Heart left ventricle (tissue), 16 donors: ENCODE data around the gene STK11IP. TPM values are rescaled to one million over a fixed set of nuclear protein-coding genes. Genes with fewer than 3 reads are reported as not detected.

Experiments used
- ATAC-seq, 4 donors: fragments of 200-7000 bp; cut with Tn5 transposase; one replicate each; pipeline ENCODE4 v1.9.1; 2020 to 2022; ENCODE audit warnings: moderate library complexity in 4 of 4, mild to moderate bottlenecking in 3 of 4, moderate number of reproducible peaks in 1 of 4
- DNase-seq, 5 donors: peaks; one replicate each; pipeline ENCODE4 v3.0.0-alpha.2; 2020
- H3K27ac ChIP-seq, 12 donors: fragments of 200-600 bp; sonication (generic) in 4 of 12; one replicate each; pipeline versions ENCODE4 v1.5.0 to v1.8.0; 2016 to 2022; ENCODE audit warnings: mild to moderate bottlenecking in 2 of 12
- H3K27me3 ChIP-seq, 9 donors: fragments of 200-600 bp; sonication (generic) in 2 of 9; one replicate each; pipeline versions ENCODE4 v1.5.1 to v1.8.0; 2016 to 2022; ENCODE audit warnings: mild to moderate bottlenecking in 3 of 9
- H3K36me3 ChIP-seq, 9 donors: fragments of 200-600 bp; sonication (generic) in 2 of 9; one replicate each; pipeline versions ENCODE4 v1.5.0 to v1.8.0; 2018 to 2022; ENCODE audit warnings: mild to moderate bottlenecking in 2 of 9
- H3K4me1 ChIP-seq, 12 donors: fragments of 200-600 bp; sonication (generic) in 4 of 12; one replicate each; pipeline versions ENCODE4 v1.5.0 to v1.8.0; 2016 to 2022; ENCODE audit warnings: mild to moderate bottlenecking in 3 of 12
- H3K4me3 ChIP-seq, 12 donors: fragments of 200-600 bp; sonication (generic) in 4 of 12; one replicate each; pipeline versions ENCODE4 v1.5.0 to v1.8.0; 2017 to 2022; ENCODE audit warnings: mild to moderate bottlenecking in 9 of 12, moderate library complexity in 4 of 12
- H3K9me3 ChIP-seq, 12 donors: fragments of 200-600 bp; sonication (generic) in 4 of 12; one replicate each; pipeline versions ENCODE4 v1.5.0 to v1.8.0; 2016 to 2022; ENCODE audit warnings: mild to moderate bottlenecking in 1 of 12
- CTCF ChIP-seq, 12 donors: fragments of 200-600 bp; sonication (generic) in 4 of 12; IDR thresholded peaks; one replicate each; pipeline versions ENCODE4 v1.5.0 to v1.8.0; 2018 to 2022; ENCODE audit warnings: antibody characterized with exemption in 12 of 12, mild to moderate bottlenecking in 5 of 12
- POLR2A ChIP-seq, 2 donors: fragments of 450-650 bp; IDR thresholded peaks; one replicate each; pipeline ENCODE4 v1.6.1; 2017; ENCODE audit warnings: antibody characterized with exemption in 2 of 2, mild to moderate bottlenecking in 2 of 2, moderate library complexity in 2 of 2
- WGBS, 4 donors: extraction: QIAGEN DNeasy Blood & Tissue Kit in 2 of 4; methylation state at CpG; one replicate each; pipeline versions ENCODE4 v1.1.5 to v1.1.7; 2013 to 2018; 5-methylcytosine and 5-hydroxymethylcytosine counted together
- intact Hi-C, 10 donors: fragments of 100-400 bp; cut with DNase I; formaldehyde crosslinking; loops; one replicate each; pipeline versions ENCODE4 v1.11.1 to v1.14.2; 2022
- polyA plus RNA-seq, 2 donors: library from polyadenylated mRNA; stranded (reverse); fragments of 200-250 nt; gene quantifications; one replicate each; pipeline ENCODE4 v1.2.3, GENCODE V29; 2013
- total RNA-seq, 9 donors: library from RNA; depleted of rRNA in 2 of 9; stranded (reverse); fragments of >200 nt in 2 of 9; fragmentation: NEBNext Ultra II Directional in 3 of 9; extraction: Animal tissue kit (Norgen Biotek cat#: 25700) in 3 of 9; gene quantifications; one replicate each; pipeline versions ENCODE4 v1.1.0 to v1.2.4, GENCODE V29; 2016 to 2023
- donor health status: ischemic (EF 13 %, LVEDD 7.1; RV severe dilation, severe dysfunction).
- donor health status: healthy with polysubstance abuse.
- donor health status: DM: no; HTN: yes; CAD: no.
- donor health status: DM: no; HTN: no; CAD: no.
- donor health status: ischemic (EF 25% LVEDD 6.9; RV normal size, moderate dysfunction).
- donor health status: ischemic (EF 25% LVEDD 5.7; RV mildly dilated, moderate dysfunction).
- donor health status: healthy.
- donor health status: DM: yes; HTN: yes; CAD: no.
- donor health status: ischemic (EF 35%, LVEDD 5.7; RV mildly dilated, moderate dysfunction).
- donor health status: nonischemic (EF 11% LVEDD 7.7; RV severe dilation, severe dysfunction).
- donor health status: DM: yes; HTN: yes; CAD: no.
- donor health status: PGD.
- donor health status: ischemic (EF 29% LVEDD 5.4; RV normal size, mild dysfunction).
- donor health status: nonischemic (EF 23%, LVEDD 6.1; RV moderate dilation, normal function).

The STK11IP gene
- total and polyA plus RNA-seq, 11 donors, result 7.3 to 24.1 (median 14.9) TPM

DNA sequence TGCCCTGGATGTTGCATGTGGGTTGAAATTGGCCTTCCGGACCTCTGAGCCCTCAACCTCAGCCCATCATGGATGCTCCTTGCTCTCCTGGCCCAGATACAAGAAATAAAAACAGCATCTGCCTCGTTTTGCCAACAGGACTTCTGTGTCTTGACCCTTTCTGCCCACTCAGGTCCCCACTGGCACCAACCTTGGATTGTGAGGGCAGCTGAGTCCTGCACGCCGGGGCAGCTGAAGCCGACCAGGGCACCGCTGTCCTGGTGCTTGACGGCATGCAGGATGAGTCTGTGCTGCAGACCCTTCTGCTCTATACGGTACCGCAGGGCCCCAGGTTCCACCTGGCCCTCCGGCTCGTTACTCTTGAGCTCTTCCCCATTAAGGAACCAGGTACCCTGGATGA lies 31.0 kb upstream of the STK11IP start:
- intact Hi-C loops, result loop anchor here in 2 of 10 donors (5.0 to 10.0 kb wide), 2 partner anchors 68 to 71 kb away; no protein-coding TSS in a partner anchor
- peak in 1 of 5 donors; percentile 8 for DNase-seq
- no peak for TF ChIP-seq POLR2A (IDR thresholded peaks at IDR 0.05)
- no peak for TF ChIP-seq CTCF (IDR thresholded peaks at IDR 0.05)
- peaks cover 0 to 71% (median 39%) of the 10 kb centered on the region in 9 donors for H3K36me3 ChIP-seq
- H3K27me3 ChIP-seq, result peaks cover 0 to 21% (median 0%) of the 10 kb centered on the region in 9 donors
- H3K4me3 ChIP-seq, result no peak overlapping the region
- H3K9me3 ChIP-seq, result no peaks in the 10 kb centered on the region
- 86 to 90% (median 89%) methylated on average over 11 of the region's 11 CpGs for WGBS, 4 donors
- no peak overlapping the region for H3K27ac ChIP-seq
- no peak for ATAC-seq
- H3K4me1 ChIP-seq, result peaks cover 0 to 28% (median 10%) of the 10 kb centered on the region in 12 donors

DNA sequence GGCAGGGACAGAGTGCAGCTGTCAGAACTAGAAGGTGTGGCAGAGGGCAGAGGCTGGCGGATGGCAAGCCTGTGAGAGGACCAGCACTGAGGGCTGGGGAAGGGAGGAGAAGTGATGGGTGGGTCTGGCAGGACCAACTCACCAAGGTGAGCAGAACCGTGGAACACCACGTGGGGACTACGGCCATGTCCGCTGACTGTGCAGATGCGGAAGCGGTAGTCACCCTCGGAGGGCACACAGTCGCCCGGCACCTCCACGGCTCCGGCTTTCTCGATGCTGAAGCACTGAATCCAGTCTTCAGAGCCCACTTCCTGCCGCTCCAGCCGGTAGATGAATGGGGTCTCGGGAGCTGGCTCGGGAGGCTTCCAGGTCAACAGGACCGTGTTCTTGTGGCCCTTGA lies 30.5 kb upstream of the STK11IP start:
- DNase-seq (no peak), ATAC-seq (no peak)
- Histone ChIP-seq H3K4me3 (no peak overlapping the region), H3K27me3 (peaks cover 0 to 23% (median 0%) of the 10 kb centered on the region in 9 donors), H3K4me1 (peaks cover 0 to 28% (median 10%) of the 10 kb centered on the region in 12 donors), H3K9me3 (no peaks in the 10 kb centered on the region), H3K36me3 (peaks cover 0 to 66% (median 34%) of the 10 kb centered on the region in 9 donors), H3K27ac (no peak overlapping the region)
- intact Hi-C loops, result loop anchor here in 2 of 10 donors (5.0 to 10.0 kb wide), 2 partner anchors 68 to 70 kb away; no protein-coding TSS in a partner anchor
- no peak for TF ChIP-seq CTCF (IDR thresholded peaks at IDR 0.05)
- no peak for TF ChIP-seq POLR2A (IDR thresholded peaks at IDR 0.05)
- 91 to 97% (median 93%) methylated on average over 17 to 18 of the region's 18 CpGs for WGBS, 4 donors

DNA sequence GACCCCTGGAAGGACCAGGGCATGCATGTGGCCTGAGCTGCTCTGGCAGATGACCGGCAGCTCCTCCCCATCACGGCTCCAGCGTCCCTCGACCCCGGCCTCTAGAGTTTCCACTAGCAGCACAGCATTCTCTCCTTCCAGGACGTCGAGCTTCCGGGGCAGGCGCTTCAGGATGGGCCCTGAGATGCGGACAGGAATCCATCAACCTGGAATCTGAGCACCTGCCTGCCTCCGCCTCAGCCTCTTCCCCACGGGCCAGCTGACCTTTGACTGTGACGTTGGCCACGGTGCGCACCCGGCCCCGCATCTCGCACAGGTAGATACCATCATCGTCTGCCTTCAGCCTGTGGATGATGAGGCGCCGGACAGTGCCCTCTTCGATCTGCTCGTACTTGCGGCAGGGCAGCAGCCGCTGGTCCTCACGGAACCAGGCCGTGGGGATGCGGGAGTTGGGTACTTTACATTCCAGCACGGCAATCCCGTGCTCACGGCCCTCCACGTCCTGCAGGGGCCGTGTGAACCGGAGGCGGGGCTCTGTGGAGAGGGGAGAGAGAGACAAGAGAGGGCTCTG lies 29.8 kb upstream of the STK11IP start:
- intact Hi-C loops, result loop anchor here in 2 of 10 donors (5.0 to 10.0 kb wide), 2 partner anchors 67 to 69 kb away; no protein-coding TSS in a partner anchor
- TF ChIP-seq POLR2A (IDR thresholded peaks at IDR 0.05), result no peak
- TF ChIP-seq CTCF (IDR thresholded peaks at IDR 0.05), result no peak
- Histone ChIP-seq H3K4me1 (peaks cover 0 to 31% (median 10%) of the 10 kb centered on the region in 12 donors), H3K36me3 (peaks cover 0 to 58% (median 27%) of the 10 kb centered on the region in 9 donors), H3K27me3 (peaks cover 0 to 30% (median 0%) of the 10 kb centered on the region in 9 donors), H3K27ac (peak overlapping the region in 1 of 12 donors; percentile 5), H3K9me3 (no peaks in the 10 kb centered on the region), H3K4me3 (no peak overlapping the region)
- DNase-seq (no peak), ATAC-seq (no peak)
- WGBS, 4 donors, result 82 to 86% (median 85%) methylated on average over 35 of the region's 35 CpGs

GRCh38 chr2:219569041-219569440 lies 28.6 kb upstream of the STK11IP start:
- TF ChIP-seq POLR2A (IDR thresholded peaks at IDR 0.05) (no peak), CTCF (IDR thresholded peaks at IDR 0.05) (no peak)
- H3K4me1 ChIP-seq, result peaks cover 0 to 31% (median 10%) of the 10 kb centered on the region in 12 donors
- no peak for ATAC-seq
- no peak for DNase-seq
- H3K27ac ChIP-seq, result no peak overlapping the region
- H3K9me3 ChIP-seq, result no peaks in the 10 kb centered on the region
- H3K36me3 ChIP-seq, result peaks cover 0 to 47% (median 15%) of the 10 kb centered on the region in 9 donors
- no peak overlapping the region for H3K4me3 ChIP-seq
- 87 to 92% (median 90%) methylated on average over 6 of the region's 6 CpGs for WGBS, 4 donors
- H3K27me3 ChIP-seq, result peaks cover 0 to 30% (median 0%) of the 10 kb centered on the region in 9 donors
- intact Hi-C loops, result loop anchor here in 2 of 10 donors (5.0 to 10.0 kb wide), 2 partner anchors 66 to 68 kb away; no protein-coding TSS in a partner anchor
